ENCODE results near the gene TGFBR2. TPM values are rescaled to one million over a fixed set of nuclear protein-coding genes. Genes with fewer than 3 reads are reported as not detected.

The TGFBR2 gene
- polyA plus RNA-seq, 3 donors = 46.6 to 60.3 (median 57.0) TPM

DNA sequence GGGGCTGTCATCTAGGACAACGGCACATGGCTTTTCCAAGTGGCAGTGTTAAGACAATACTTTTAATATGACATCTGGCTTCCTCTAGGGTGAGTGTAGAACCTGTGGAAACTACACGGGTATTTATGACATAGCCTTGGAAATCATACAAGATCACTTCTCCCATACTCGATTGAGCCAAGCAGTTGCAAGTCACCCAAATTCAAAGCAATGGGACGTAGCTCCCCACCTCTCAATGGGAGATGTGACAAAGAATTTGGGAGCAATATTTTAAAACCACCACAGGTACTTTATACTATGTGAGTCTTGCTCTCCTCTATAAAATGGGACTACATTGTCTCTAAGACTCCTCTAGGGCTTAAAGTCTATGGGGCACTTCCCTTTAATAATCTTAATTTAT lies 93.5 kb downstream of the TGFBR2 start:
- Histone ChIP-seq H3K4me3 (replicated peaks in 1 of 3; ENCODE audit: low read depth in 2 of 3, low read length in 3 of 3) (no peak overlapping the region), H3K27ac (ENCODE audit: low read depth in 1 of 2, low read length in 2 of 2) (no peak overlapping the region), H3K4me2 (replicated peaks; ENCODE audit: extremely low read depth, low read length, poor library complexity, severe bottlenecking) (no peak overlapping the region), H3K9me3 (replicated peaks in 1 of 2; ENCODE audit: control insufficient read depth in 1 of 2, insufficient read depth in 1 of 2, low read length in 2 of 2) (no peaks in the 10 kb centered on the region), H3K4me1 (ENCODE audit: control insufficient read depth in 1 of 2, insufficient read depth in 2 of 2, low read length in 2 of 2) (no peaks in the 10 kb centered on the region), H3K36me3 (replicated peaks in 1 of 2; ENCODE audit: control insufficient read depth in 1 of 2, insufficient read depth in 2 of 2, low read length in 2 of 2) (peaks cover 15 to 42% of the 10 kb centered on the region in 2 donors), H3K27me3 (ENCODE audit: control insufficient read depth in 2 of 2, insufficient read depth in 2 of 2, low read length in 2 of 2) (no peaks in the 10 kb centered on the region), H3K79me2 (ENCODE audit: insufficient read depth, low read length) (no peaks in the 10 kb centered on the region), H2AFZ (ENCODE audit: insufficient read depth, low read depth, low read length, poor library complexity, severe bottlenecking) (no peak overlapping the region), H4K20me1 (ENCODE audit: insufficient read depth, low read length) (peaks cover 40% of the 10 kb centered on the region), H3K9ac (ENCODE audit: insufficient read depth, low read length, poor library complexity, severe bottlenecking) (no peak overlapping the region)
- H3K9me3 Mint-ChIP-seq = peaks cover 0 to 7% (median 3%) of the 10 kb centered on the region in 7 donors
- no peak for DNase-seq
- no peak overlapping the region for H3K4me3 Mint-ChIP-seq
- no peaks in the 10 kb centered on the region for H3K27me3 Mint-ChIP-seq (ENCODE audit: low read depth in 3 of 3)
- TF ChIP-seq, protein P1, sequence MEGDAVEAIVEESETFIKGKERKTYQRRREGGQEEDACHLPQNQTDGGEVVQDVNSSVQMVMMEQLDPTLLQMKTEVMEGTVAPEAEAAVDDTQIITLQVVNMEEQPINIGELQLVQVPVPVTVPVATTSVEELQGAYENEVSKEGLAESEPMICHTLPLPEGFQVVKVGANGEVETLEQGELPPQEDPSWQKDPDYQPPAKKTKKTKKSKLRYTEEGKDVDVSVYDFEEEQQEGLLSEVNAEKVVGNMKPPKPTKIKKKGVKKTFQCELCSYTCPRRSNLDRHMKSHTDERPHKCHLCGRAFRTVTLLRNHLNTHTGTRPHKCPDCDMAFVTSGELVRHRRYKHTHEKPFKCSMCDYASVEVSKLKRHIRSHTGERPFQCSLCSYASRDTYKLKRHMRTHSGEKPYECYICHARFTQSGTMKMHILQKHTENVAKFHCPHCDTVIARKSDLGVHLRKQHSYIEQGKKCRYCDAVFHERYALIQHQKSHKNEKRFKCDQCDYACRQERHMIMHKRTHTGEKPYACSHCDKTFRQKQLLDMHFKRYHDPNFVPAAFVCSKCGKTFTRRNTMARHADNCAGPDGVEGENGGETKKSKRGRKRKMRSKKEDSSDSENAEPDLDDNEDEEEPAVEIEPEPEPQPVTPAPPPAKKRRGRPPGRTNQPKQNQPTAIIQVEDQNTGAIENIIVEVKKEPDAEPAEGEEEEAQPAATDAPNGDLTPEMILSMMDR (IDR thresholded peaks at IDR 0.05) = no peak
- no peaks in the 10 kb centered on the region for H3K4me1 Mint-ChIP-seq
- peaks cover 36 to 38% of the 10 kb centered on the region in 2 donors for H3K36me3 Mint-ChIP-seq
- intact Hi-C loops (cut with micrococcal nuclease) = loop anchor here (10.0 kb wide), 1 partner anchor 685 kb away; no protein-coding TSS in a partner anchor
- no CpG with 5 or more reads among the region's 4 CpGs for WGBS (ENCODE audit: insufficient coverage)
- no peak overlapping the region for H3K27ac Mint-ChIP-seq

DNA sequence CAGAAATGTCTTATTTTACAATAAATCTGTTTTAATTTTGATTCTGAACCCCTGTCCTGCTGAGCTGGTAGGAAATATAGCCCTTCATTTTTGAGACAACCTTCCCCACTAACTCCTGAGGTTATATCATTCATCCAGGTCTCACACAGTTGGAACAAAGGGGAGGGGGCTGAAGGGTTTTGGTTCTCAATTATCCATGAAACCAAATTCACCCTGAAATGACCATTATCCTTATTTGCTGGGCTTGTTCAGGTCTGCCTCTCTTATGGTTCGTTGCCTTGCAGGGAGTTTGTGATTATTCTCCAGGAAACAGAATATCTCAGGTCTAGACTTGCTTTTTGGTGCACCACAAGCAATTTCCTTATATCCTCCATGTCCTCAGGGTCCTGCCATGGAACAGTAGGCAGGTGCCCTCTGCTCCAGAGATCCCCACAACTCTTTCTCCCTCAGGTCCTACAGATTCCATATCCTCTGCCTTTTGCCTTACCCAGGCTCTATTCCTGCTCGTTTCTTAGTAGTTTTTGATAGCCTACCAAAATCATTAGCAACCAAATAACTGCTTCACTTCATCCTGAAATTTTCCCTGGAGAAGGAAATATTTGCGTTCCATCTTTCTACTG lies 94.4 kb downstream of the TGFBR2 start:
- Histone ChIP-seq H3K9ac (ENCODE audit: insufficient read depth, low read length, poor library complexity, severe bottlenecking) (no peak overlapping the region), H3K4me2 (replicated peaks; ENCODE audit: extremely low read depth, low read length, poor library complexity, severe bottlenecking) (no peak overlapping the region), H3K27ac (ENCODE audit: low read depth in 1 of 2, low read length in 2 of 2) (no peak overlapping the region), H3K79me2 (ENCODE audit: insufficient read depth, low read length) (no peaks in the 10 kb centered on the region), H4K20me1 (ENCODE audit: insufficient read depth, low read length) (peaks cover 32% of the 10 kb centered on the region), H3K4me1 (ENCODE audit: control insufficient read depth in 1 of 2, insufficient read depth in 2 of 2, low read length in 2 of 2) (no peaks in the 10 kb centered on the region), H2AFZ (ENCODE audit: insufficient read depth, low read depth, low read length, poor library complexity, severe bottlenecking) (no peak overlapping the region), H3K27me3 (ENCODE audit: control insufficient read depth in 2 of 2, insufficient read depth in 2 of 2, low read length in 2 of 2) (no peaks in the 10 kb centered on the region), H3K4me3 (replicated peaks in 1 of 3; ENCODE audit: low read depth in 2 of 3, low read length in 3 of 3) (no peak overlapping the region), H3K36me3 (replicated peaks in 1 of 2; ENCODE audit: control insufficient read depth in 1 of 2, insufficient read depth in 2 of 2, low read length in 2 of 2) (peaks cover 7 to 33% of the 10 kb centered on the region in 2 donors), H3K9me3 (replicated peaks in 1 of 2; ENCODE audit: control insufficient read depth in 1 of 2, insufficient read depth in 1 of 2, low read length in 2 of 2) (no peaks in the 10 kb centered on the region)
- no peak overlapping the region for H3K4me3 Mint-ChIP-seq
- intact Hi-C loops (cut with micrococcal nuclease) = no loop called here
- peak overlapping the region in 1 of 7 donors; percentile 31 for H3K27ac Mint-ChIP-seq
- 100% methylated on average over 1 of the region's 3 CpGs for WGBS (ENCODE audit: insufficient coverage)
- H3K36me3 Mint-ChIP-seq = peaks cover 27 to 29% of the 10 kb centered on the region in 2 donors
- TF ChIP-seq, protein P1 (IDR thresholded peaks at IDR 0.05) = no peak
- no peaks in the 10 kb centered on the region for H3K27me3 Mint-ChIP-seq (ENCODE audit: low read depth in 3 of 3)
- H3K9me3 Mint-ChIP-seq = peaks cover 0 to 7% (median 3%) of the 10 kb centered on the region in 7 donors
- DNase-seq = no peak
- H3K4me1 Mint-ChIP-seq = no peaks in the 10 kb centered on the region

Measured in CD14-positive monocyte (primary cell).